ENCODE measurements around the gene HOXA3.

The HOXA3 gene

DNA sequence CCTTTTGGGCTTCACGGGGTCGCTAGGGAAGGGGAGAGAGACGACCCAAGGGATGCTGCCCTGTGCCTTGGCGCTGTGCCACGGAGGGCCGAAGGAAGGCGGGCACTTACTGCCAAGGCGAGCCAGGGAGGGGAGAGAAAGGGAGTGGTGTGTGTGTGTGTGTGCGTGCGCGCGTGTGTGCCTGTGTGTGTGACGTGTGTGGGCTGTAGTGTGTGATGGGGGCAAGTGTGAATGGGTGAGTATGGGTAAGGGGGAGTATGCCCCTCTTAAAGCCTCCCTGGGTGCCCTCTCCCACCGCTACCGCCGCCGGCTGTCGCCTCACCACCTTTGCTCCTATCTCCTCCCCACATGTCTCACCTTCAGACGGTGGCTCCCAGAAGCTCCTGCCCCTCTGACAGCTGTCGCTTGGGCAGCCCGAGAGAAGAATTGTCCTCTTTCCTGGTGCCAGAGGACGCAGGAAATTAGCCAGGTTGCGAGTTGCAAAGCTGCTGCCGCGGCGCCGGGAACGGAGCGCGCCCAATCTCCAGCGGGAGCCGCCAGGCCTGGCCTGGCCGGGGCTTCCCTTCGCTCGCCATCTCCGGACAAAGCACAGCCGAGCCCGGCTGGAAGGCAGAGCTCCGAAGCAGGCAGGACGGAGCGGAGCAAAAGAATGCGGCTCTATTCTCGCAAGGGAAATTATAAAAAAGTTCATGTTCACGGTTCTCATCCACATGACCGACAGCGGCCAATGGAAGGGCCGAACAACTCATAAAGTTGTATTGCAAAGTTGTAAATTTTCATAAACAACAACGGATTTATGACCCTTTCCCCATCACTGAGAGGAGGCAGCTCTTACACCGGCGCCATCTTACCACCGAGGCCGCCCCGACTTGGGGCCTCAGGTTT, at the start of gene HOXA3:
HOXA3 (minus strand) TSS at position 653 of the 885 bp plus-strand sequence. CDS start 41,943 bp downstream, outside the sequence.
- in situ Hi-C loops (cut with HindIII; ENCODE audit: low sequenced_read_pairs): loop anchor here (25.0 kb wide), 1 partner anchor 1265 kb away; no protein-coding TSS in a partner anchor

DNA sequence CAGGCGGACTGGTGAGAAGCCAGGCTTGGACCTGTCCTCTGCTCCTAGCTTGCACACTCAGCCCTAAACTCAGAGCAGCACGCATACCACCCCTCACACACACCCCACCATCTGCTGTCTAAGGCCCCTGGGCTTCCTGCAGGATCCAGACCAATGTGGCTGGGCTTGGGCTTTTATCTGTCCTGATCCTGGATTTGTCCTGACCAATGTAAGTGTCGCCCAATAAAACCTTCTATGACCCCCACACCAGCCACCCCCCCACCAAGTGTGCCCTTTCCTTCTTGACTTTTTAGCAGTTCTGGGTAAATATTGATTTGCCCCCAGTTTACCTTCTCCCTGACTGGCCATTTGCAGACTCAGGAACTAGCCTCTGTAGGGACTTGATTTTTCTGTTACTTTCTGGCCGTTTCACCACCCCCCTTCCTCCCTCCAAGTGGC, 49.2 kb upstream of the HOXA3 start:
- in situ Hi-C loops (cut with HindIII; ENCODE audit: low sequenced_read_pairs): loop anchor here (10.0 to 25.0 kb wide), 2 partner anchors 583 to 711 kb away; no protein-coding TSS in a partner anchor

DNA sequence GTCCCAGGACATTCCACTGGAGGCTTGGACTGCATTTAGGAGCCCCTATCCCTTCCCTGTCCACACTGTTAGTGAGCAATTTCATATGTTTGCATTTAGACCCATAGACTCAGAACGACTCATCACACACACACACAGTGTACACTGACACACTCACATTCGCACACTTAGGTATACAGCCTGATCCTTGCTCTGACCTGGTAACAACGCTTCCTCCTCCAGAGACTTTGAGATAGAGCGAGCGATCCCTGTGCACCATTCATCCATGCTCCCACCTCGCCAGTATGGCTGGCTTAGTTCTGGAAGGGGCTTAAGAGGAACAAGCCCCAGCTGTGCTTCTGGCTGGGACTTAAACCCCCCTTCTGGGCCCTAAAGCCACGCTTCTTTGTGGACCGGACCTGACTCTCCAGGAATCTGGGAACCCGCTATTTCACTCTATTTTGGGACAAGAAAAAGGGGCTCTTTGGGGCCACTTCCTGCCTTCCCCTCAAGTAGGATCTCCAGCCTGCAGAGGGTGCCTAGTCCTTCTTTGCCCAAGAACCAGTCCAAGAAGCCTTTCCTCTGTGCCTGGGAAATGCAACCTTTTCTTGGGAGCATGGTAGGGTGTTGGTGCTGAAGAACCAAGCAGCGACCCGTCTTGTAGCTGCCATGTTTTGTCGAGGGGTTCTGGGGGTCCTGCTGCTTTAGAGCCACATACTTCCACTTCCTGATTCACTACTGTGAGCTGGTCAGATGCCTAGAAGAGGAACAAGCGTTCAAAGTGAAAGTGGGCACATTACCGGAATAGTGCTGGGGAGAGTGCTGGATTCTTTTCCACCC, 48.6 kb upstream of the HOXA3 start:
- in situ Hi-C loops (cut with HindIII; ENCODE audit: low sequenced_read_pairs): loop anchor here (10.0 to 25.0 kb wide), 2 partner anchors 584 to 711 kb away; no protein-coding TSS in a partner anchor

DNA sequence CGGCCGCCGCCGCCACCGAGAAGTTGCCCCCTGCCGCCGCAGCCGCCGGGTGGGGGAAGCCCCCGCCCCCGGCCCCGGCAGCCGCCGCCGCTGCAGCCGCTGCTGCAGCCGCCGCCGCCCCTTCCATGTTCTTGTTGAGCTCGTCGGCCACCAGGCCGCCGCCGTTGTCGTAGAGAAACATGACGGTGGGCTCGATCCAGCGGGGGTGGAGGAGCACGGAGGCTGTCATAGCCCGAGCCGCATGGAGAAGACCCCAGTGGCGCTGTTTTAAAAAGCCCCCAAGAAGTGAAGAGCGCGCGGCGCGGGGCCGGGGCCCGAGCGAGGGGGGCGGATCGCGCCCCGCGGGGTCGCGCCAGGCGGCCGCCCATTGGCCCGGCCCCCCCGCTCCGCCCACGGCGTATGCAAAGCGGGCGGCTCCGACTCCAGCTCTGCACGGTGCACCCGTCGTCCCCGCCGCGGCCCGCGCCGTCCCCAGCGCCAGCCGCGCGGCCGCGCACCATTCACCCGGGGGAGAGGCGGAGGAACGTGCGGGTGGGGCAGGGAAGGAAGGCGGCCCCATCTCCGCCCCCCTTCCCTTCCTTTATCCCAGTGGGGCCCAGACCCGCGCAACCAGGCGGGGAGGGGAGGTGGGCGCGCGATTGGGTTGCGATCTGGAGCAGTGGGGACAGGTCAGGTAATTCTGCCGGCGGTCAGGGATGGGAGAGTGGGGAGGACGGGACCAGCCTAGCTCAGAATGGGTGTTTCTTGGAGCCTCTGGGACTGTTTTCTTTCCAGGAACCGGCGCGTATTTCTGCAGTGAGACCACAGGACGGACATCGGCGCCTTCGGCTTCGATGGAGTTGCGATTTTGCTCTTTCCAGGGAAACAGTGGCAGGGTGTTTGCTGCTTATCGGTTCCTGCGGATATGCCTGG, 47.7 kb upstream of the HOXA3 start, which contains the start of gene HOXA13:
HOXA13 (minus strand) TSS at position 243 of the 912 bp plus-strand sequence; CDS start at position 229, 14 bp downstream.
- in situ Hi-C loops (cut with HindIII; ENCODE audit: low sequenced_read_pairs): loop anchor here (10.0 to 25.0 kb wide), 2 partner anchors 585 to 712 kb away; no protein-coding TSS in a partner anchor

DNA sequence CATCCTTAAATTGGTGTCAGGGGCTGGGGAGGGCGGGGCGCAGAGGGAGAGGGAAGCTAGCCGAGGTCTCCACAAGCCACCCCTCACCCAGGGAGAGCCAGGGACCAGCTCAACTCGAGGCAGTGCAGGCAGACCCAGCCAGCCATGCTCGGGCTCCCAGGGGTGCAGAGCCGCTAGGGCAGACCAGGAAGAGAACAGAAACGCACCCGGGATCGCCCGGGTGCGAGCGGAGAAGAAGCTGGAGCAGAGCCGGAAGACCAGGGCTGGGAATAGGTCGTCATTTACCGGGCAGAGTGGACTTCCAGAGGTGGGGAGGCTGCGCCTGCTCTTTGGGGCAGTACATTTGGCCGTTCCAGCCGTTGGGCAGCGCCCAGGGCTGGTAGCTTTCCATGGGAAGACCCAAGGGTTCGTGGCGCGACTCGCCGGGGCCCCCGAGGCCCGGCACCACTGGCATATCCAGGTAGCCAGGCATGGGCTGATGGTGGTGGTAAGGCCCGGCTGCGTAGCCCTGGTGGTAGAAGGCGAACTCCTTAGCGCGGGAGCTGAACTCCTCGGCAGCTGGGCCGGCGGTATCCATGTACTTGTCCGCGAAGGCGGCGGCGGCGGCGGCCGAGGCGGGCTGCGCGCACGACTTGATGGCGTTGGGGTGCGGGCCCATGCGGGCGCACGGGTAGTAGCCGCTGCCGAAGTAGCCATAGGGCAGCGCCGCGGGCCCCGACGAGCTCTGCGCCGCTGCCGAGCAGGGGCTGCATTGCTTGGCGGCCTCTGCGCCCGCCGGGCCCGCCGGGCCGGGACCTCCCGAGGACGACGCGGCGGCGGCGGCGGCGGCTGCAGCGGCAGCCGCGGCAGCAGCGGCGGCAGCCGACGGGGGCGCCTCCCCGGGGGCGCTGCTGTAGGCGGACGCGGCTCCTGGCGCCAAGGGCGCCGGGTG, 46.8 kb upstream of the HOXA3 start:
- in situ Hi-C loops (cut with HindIII; ENCODE audit: low sequenced_read_pairs): no loop called here

DNA sequence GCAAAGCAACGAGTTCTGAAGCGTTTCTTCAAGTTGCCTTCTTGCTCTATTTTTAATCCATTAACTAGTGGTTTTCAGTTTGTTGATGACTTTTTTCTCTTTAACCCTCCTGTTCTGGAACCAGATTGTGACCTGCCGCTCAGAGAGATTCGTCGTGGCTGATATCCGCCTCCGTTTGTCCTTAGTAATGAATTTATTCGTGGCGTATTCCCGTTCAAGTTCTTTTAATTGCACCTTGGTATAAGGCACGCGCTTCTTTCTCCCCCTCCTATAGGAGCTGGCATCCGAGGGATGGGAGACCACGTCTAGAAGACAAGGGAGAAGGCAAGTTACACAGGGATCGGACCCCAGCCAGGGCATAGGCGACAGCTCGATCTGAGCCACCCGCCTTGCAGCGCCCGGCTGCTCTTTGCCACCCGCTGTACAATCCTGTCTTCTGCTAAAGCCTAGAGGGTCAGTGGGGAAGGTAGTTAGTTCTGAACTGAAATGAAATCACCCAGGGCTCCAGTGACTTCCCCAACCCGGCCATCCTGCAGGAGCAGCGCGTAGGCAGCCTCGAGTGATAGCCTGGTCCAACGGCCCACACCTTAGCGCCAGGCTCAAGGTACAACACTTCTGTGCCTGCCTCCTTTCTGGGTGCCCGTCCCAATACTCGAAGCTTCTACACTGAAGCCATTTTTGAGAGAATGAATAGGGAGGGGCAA, 45.9 kb upstream of the HOXA3 start:
- in situ Hi-C loops (cut with HindIII; ENCODE audit: low sequenced_read_pairs): no loop called here

DNA sequence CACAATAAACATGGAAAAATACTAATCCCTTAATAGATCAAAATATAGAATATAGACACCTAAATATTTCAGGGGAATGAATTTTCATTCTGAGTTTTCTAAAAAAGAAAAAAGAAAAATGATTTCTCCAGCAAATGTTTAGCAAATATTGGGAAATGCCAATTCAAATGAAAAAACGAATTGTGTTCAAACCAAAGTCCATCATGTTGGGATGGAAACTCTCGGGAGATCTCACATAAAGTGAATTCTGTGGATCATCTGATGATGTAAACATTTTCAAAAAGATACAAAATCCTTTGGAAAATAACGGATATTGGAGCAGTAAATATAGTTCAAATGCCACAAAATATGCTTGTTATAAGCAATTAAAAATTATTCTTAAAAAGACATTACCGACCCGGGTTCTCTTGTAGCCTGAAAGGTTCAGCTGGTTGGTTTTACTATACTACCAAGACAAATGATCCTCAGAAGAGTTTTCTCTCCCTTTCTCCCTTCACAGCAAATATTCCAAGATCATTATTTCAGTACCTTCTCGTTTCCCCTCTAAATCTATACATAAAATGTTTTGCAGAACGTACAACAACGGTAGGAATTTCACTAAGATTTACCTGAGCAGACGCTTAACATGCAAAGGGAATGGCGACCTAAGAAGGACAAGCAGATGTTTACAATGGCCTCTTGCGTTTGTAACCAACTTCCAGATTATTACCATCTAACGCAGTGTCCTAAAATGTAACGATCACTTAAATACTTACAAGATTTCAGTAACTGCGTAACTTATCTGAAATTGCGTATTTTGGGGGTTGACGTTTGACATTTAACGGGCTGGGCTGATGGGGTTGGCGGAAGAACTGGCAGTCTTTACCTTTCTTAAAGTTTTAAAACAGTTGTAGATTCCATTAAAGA, 45.0 kb upstream of the HOXA3 start:
- in situ Hi-C loops (cut with HindIII; ENCODE audit: low sequenced_read_pairs): no loop called here

DNA sequence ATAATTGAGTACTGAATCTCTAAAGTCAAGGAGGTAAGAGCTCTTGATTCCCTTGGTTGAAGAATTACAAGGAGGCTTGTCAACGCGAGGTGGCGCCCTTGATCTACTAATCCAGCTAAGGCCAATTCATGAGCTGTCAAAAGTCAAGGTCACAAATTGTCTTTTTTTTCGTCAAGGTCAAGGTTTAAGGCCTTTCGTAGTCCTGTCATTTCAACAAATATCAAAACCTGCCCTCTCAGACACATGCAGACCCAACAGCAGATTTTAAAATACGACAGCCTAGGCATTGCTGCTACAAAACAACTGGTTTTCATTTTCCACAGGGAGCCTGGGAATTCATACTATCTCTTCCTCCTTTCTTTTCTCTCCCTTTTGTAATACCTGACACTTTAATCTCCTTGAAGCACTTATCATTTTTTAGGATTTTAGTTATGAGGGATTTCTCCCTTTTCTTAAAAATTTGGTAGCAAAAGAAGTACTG, 43.9 kb upstream of the HOXA3 start:
- in situ Hi-C loops (cut with HindIII; ENCODE audit: low sequenced_read_pairs): no loop called here

DNA sequence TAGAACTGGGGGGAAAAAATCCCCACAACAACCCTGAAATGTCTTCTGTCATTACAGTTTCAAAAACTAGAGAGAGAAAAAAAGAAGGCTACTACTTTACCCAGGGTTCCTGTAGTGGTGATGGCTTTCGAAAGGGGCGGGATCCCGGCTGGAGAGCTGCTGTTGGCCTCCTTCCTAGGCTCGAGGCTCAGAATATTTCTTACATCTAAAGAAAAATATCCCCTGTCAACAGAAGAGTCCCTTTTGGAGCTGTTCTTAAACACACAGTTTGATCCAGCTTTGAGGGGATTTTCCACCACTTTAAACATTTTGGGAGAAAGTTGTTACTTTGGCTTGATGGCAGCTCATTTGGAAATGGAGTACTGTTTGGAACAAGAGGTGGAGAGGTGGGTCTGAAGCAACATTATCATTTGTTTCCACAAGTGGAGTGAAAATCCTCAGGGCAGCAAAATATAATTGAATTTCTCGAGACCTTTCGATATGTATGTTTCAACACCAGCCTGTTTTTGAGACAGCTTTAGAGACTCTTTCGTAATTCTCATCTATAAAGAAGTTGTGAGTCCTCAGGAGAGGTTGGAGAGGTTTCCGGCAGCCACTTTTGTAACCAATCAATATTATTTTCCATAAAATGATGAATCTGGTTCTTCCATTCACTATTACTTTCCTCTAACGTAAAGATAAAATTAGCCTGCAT, 42.5 kb upstream of the HOXA3 start:
- in situ Hi-C loops (cut with HindIII; ENCODE audit: low sequenced_read_pairs): no loop called here

DNA sequence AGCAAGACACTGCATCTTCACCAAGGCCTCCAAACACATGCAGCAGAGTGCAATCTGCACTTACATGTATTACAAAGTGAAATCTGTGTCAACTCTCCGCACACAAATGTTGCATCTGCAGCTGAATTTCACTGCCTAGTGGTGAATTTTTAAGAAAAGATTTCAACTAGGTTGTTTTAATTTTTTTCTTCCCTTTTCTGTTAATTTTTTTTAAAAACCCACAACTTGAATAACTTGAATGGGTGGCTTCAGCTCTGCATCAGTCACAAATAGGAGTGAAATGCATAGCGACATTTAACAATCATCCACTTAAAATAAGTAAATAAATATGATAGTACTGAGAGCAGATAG, 41.6 kb upstream of the HOXA3 start:
- in situ Hi-C loops (cut with HindIII; ENCODE audit: low sequenced_read_pairs): no loop called here

DNA sequence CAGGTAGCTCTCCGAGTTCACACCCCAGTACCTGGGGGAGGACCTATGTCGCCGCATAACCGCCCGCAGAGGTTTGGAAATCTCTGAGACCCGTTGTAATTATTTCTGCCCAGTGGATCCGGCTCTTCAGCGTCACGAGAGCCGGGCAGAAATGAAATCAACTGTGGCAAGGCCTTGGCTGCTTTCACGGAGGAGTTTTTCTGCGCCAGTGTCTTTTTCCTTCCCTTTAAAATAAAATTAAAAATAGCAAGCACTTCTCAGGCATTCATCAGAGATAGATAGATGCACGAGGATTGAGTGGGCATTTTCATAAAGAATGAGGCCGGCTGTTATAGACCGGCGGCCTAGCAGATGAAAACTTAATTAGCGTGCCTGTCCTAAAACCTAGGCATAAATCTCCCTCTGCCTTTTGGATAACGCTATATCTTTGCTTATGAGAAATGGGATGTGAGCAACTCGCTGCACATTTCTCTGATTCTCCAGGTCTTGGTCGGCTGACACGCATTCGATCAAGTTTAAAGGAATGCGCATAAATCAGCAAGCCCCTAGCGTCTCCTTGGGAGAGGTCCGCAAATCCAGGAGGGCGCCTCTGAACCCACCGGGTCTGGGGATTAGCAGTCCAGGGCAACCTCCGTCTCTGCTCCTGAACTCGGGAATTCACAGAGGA, 41.1 kb upstream of the HOXA3 start:
- in situ Hi-C loops (cut with HindIII; ENCODE audit: low sequenced_read_pairs): no loop called here

DNA sequence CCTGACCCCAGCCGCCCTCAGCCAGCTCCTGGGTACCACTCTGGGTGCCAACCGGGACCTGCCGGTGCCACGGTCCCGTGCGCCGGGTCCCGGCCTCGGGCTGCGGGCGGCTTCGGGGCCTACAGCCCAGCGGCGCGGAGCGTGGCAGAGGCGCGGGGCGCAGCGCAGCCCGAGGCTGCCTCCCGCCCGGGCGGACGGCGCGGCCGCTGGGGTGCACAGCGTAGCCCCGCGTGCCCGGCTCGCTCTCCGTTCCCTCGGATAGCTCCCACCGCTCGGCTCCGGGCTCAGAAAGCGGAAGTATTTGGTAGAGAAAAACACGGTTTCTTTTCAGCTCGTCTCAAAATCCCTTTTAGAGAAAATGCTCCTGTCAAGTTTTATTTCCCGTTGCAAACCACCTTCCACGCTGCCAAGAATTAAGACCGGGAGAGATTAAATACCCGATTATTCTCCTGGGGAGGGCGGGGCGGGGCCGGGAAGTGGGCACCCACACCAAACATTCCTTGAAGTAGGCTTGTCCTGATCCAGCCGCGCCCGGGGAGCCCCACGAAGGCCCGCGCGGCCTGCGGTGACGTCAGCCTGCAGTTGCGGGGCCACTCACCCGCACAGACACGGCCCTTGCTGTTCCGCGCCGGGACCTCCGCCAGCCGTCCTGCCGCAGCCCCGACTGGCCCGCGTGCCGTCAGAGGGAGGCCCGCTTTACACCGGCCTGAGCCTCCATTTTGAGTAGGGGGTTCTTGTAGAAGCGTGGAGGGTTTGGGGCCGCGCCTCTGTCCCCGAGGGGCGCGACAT, 40.4 kb upstream of the HOXA3 start:
- in situ Hi-C loops (cut with HindIII; ENCODE audit: low sequenced_read_pairs): no loop called here

DNA sequence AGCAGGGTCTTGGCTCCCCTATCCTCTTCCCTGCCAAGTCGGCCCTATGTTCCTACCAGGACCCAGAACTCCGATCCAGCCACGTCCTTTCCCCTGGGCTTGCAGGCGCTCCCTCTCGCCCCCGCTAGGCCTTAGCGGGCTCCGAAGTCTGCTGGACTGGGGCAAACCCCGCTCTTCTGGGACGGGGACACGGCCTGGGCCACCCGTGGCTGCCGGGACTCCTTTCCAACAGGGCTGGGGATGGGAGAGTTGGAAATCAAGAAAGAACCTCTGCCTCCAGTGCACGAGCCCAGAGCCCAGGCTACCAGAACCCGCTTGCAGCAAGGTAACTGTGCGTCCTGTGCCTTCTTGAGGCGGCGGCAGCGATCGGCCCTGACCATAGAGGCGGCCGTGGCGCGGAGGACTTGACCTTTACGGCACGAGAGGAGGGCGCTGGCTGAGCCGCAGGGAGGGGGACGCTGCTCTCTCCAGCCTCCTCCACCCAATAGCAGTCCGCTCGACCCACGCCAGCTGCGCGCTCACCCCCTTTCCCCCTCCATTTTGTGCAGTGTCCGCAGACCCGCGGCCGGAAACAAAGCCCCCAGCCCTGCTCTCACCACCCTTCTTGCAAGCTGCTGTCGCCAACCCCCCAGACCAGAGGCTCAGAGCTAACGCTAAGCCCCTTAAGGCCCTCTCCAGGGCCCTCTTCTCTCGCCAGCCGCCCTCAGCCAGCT, 39.6 kb upstream of the HOXA3 start:
- in situ Hi-C loops (cut with HindIII; ENCODE audit: low sequenced_read_pairs): no loop called here

DNA sequence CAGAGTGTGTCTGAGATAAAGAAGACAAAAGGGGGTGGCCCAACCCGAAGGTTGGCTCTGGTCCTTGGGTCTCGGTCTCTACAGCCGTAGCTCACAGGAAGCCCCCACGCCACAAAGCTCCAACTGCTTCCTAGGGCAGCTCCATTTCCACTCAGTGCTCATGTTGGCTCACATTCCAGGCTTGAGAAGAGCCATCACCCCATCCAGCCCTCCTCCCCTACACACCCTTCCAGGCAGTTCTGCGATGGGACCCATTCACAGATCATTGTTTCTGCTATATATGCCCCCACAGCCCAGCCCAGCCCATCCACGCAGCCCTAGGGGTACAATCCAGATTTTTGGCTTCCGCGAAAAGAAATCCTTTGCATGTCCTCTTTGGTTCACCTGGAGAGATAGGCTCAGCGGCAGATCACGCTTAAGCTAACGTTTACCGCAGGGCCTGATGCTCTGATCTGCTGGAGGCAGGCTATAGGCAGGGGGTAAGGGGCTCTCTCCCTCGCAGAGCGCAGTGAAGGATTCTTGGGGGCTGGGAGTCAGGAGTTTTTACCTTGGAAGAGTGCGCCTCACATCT, 38.9 kb upstream of the HOXA3 start:
- in situ Hi-C loops (cut with HindIII; ENCODE audit: low sequenced_read_pairs): no loop called here

Measured in endothelial cell of hepatic sinusoid (primary cell).